HCT116 (cell line): Measurements from ENCODE around the gene TEX48. TPM values are rescaled to one million over a fixed set of nuclear protein-coding genes. Genes with fewer than 3 reads are reported as not detected.

Source experiments
- ATAC-seq: fragments of 200-7000 bp; cut with Tn5 transposase; 2 replicates; pipeline ENCODE4 v1.9.1; 2020; ENCODE audit warnings: mild to moderate bottlenecking, moderate library complexity
- BruUV-seq: library from RNA; stranded (reverse); fragments of 400-500 nt; replicated peaks from 2 replicates; lab custom pipeline; 2021; lab: Mats Ljungman, UMichigan
- CTCF ChIA-PET: fragments of 300-600 bp; sonication (Branson Sonifier 250); formaldehyde crosslinking; loops from one replicate; lab custom pipeline; 2021; ENCODE audit warnings: antibody characterized with exemption; lab: Charles Lee
- POLR2A ChIA-PET: fragments of 300-600, 350-600 bp; sonication (Branson Sonifier 250); formaldehyde crosslinking; loops from one replicate; lab custom pipeline; 2021; ENCODE audit warnings: antibody characterized with exemption; lab: Charles Lee
- RAD21 ChIA-PET, 2 experiments: fragments of 300-600 bp; sonication (Branson Sonifier 250); formaldehyde crosslinking; loops; one replicate each; lab custom pipeline; 2023; ENCODE audit warnings: low total read pairs in 2 of 2; ENCODE audit not compliant: uncharacterized antibody in 2 of 2, unreplicated experiment in 2 of 2, low non-redundant PET in 1 of 2; lab: Charles Lee
- DNase-seq: peaks from one replicate; pipeline ENCODE4 v3.0.0-alpha.2; 2010; ENCODE audit warnings: low read depth, low spot score
- H2AFZ ChIP-seq: fragments of 200-600 bp; shearing (Covaris generic), sonication (generic); 2 replicates; pipeline ENCODE4 v1.6.1; 2017; ENCODE audit warnings: low read depth, mixed run types, mixed read lengths, antibody characterized with exemption, low read length; ENCODE audit not compliant: poor library complexity, severe bottlenecking
- H3K27ac ChIP-seq: 2 replicates; pipeline ENCODE4 v1.5.1; 2012; ENCODE audit warnings: low read depth, low read length
- H3K27me3 ChIP-seq: fragments of 200-600 bp; sonication (generic); 2 replicates; pipeline ENCODE4 v1.6.1; 2016; ENCODE audit warnings: mixed run types, low read length, mixed read lengths; ENCODE audit not compliant: insufficient read depth
- H3K36me3 ChIP-seq, 2 experiments: fragments of 200-500 bp in 1 of 2; fragments of 200-600 bp in 1 of 2; sonication (Bioruptor generic) in 1 of 2; sonication (generic) in 1 of 2; 2 replicates each; pipeline versions ENCODE4 v1.5.1 to v1.6.1; 2014 to 2016; ENCODE audit warnings: low read length in 2 of 2, inconsistent platforms in 1 of 2, mixed read lengths in 1 of 2, mixed run types in 1 of 2; ENCODE audit not compliant: insufficient read depth in 2 of 2, control insufficient read depth in 1 of 2
- H3K4me1 ChIP-seq, 2 experiments: fragments of 200-600 bp in 1 of 2; sonication (generic) in 1 of 2; 2 replicates each; pipeline versions ENCODE4 v1.5.1 to v1.6.1; 2012 to 2017; ENCODE audit warnings: low read length in 2 of 2, inconsistent platforms in 1 of 2, mild to moderate bottlenecking in 1 of 2, mixed read lengths in 1 of 2, mixed run types in 1 of 2, moderate library complexity in 1 of 2; ENCODE audit not compliant: insufficient read depth in 2 of 2, control insufficient read depth in 1 of 2
- H3K4me2 ChIP-seq: fragments of 200-600 bp; sonication (generic); 2 replicates; pipeline ENCODE4 v1.6.1; 2017; ENCODE audit warnings: mixed run types, low read length, mixed read lengths
- H3K4me3 ChIP-seq, 2 experiments: fragments of 200-600 bp in 1 of 2; sonication (generic) in 1 of 2; replicated peaks in 1 of 2; 2 replicates each; pipeline ENCODE4 v1.5.1; 2011 to 2016; ENCODE audit warnings: low read length in 2 of 2, control low read depth in 1 of 2, low read depth in 1 of 2, mild to moderate bottlenecking in 1 of 2, mixed read lengths in 1 of 2, mixed run types in 1 of 2
- H3K79me2 ChIP-seq: fragments of 200-600 bp; sonication (generic); 2 replicates; pipeline ENCODE4 v1.6.1; 2017; ENCODE audit warnings: mild to moderate bottlenecking, mixed run types, low read length, moderate library complexity, mixed read lengths; ENCODE audit not compliant: insufficient read depth
- H3K9ac ChIP-seq: fragments of 200-600 bp; sonication (generic); 2 replicates; pipeline ENCODE4 v1.6.1; 2016; ENCODE audit warnings: low read length, mixed read lengths
- H3K9me2 ChIP-seq: fragments of 200-600 bp; sonication (generic), shearing (Covaris generic); 2 replicates; pipeline ENCODE4 v1.6.1; 2017; ENCODE audit warnings: mixed run types, mild to moderate bottlenecking, moderate library complexity; ENCODE audit not compliant: insufficient read depth
- H3K9me3 ChIP-seq, 2 experiments: fragments of 200-500 bp in 1 of 2; fragments of 200-600 bp in 1 of 2; sonication (Bioruptor generic) in 1 of 2; sonication (generic) in 1 of 2; 2 replicates each; pipeline ENCODE4 v1.6.1; 2014 to 2017; ENCODE audit warnings: low read length in 2 of 2, mixed read lengths in 2 of 2, inconsistent platforms in 1 of 2, low read depth in 1 of 2, mild to moderate bottlenecking in 1 of 2, mixed run types in 1 of 2, moderate library complexity in 1 of 2; ENCODE audit not compliant: control insufficient read depth in 1 of 2, insufficient read depth in 1 of 2
- H4K20me1 ChIP-seq: fragments of 200-600 bp; sonication (generic), shearing (Covaris generic); 2 replicates; pipeline ENCODE4 v1.6.1; 2017; ENCODE audit warnings: mixed run types, mild to moderate bottlenecking, moderate library complexity; ENCODE audit not compliant: insufficient read depth
- CBX3 ChIP-seq: IDR thresholded peaks from 2 replicates; pipeline ENCODE4 v1.6.1; 2012; ENCODE audit warnings: low read depth
- MAX ChIP-seq: IDR thresholded peaks from 2 replicates; pipeline ENCODE4 v1.6.1; 2012
- POLR2A ChIP-seq: IDR thresholded peaks from 2 replicates; pipeline ENCODE4 v1.7.0; 2011; ENCODE audit warnings: borderline replicate concordance; ENCODE audit not compliant: insufficient read depth, insufficient read length; ENCODE audit errors: extremely low read depth
- RAD21 ChIP-seq: IDR thresholded peaks from 2 replicates; pipeline ENCODE4 v1.6.1; 2012; ENCODE audit warnings: low read depth, mild to moderate bottlenecking
- SP1 ChIP-seq: IDR thresholded peaks from 2 replicates; pipeline ENCODE4 v1.6.1; 2012; ENCODE audit warnings: low read depth
- intact Hi-C: fragments of 100-400 bp; cut with micrococcal nuclease; formaldehyde crosslinking; loops from 2 replicates; pipeline ENCODE4 v1.10.0; 2022
- total RNA-seq: library from RNA; stranded (reverse); gene quantifications from one replicate; pipeline ENCODE4 v1.2.1, GENCODE V29; 2021; ENCODE audit not compliant: unreplicated experiment
- TF ChIP-seq, protein P1 (sequence below): IDR thresholded peaks from 2 replicates; pipeline ENCODE4 v1.6.1; 2012; ENCODE audit warnings: low read depth

TEX48 gene
- total RNA-seq, 1 experiment from 2014 or later, result not detected

- no peaks in the 10 kb centered on the region for H3K27me3 ChIP-seq
- H4K20me1 ChIP-seq, result no peaks in the 10 kb centered on the region
- H3K9ac ChIP-seq, result no peak overlapping the region
- H3K9me3 ChIP-seq, result no peaks in the 10 kb centered on the region
- intact Hi-C loops, result no loop called here
- ChIA-PET CTCF (interaction anchor here (0.6 kb wide), 1 partner anchor 275 kb away, joined by 5 read pairs; no protein-coding TSS in a partner anchor), RAD21 (no interaction called here), POLR2A (no interaction called here)
- H3K4me1 ChIP-seq, result peaks cover 10 to 26% of the 10 kb centered on the region in 2 experiments; a peak in 3 of 4 replicates
- no TSS peak for BruUV-seq
- H3K4me3 ChIP-seq, result no peak overlapping the region
- H3K27ac ChIP-seq, result no peak overlapping the region
- H3K79me2 ChIP-seq, result no peaks in the 10 kb centered on the region
- no peak for TF ChIP-seq POLR2A
- no peak for TF ChIP-seq MAX
- no peak for TF ChIP-seq RAD21
- TF ChIP-seq, protein P1, sequence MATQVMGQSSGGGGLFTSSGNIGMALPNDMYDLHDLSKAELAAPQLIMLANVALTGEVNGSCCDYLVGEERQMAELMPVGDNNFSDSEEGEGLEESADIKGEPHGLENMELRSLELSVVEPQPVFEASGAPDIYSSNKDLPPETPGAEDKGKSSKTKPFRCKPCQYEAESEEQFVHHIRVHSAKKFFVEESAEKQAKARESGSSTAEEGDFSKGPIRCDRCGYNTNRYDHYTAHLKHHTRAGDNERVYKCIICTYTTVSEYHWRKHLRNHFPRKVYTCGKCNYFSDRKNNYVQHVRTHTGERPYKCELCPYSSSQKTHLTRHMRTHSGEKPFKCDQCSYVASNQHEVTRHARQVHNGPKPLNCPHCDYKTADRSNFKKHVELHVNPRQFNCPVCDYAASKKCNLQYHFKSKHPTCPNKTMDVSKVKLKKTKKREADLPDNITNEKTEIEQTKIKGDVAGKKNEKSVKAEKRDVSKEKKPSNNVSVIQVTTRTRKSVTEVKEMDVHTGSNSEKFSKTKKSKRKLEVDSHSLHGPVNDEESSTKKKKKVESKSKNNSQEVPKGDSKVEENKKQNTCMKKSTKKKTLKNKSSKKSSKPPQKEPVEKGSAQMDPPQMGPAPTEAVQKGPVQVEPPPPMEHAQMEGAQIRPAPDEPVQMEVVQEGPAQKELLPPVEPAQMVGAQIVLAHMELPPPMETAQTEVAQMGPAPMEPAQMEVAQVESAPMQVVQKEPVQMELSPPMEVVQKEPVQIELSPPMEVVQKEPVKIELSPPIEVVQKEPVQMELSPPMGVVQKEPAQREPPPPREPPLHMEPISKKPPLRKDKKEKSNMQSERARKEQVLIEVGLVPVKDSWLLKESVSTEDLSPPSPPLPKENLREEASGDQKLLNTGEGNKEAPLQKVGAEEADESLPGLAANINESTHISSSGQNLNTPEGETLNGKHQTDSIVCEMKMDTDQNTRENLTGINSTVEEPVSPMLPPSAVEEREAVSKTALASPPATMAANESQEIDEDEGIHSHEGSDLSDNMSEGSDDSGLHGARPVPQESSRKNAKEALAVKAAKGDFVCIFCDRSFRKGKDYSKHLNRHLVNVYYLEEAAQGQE, result no peak
- no peak for TF ChIP-seq CBX3
- no peak for TF ChIP-seq SP1
- H3K9me2 ChIP-seq, result no peaks in the 10 kb centered on the region
- ATAC-seq (no peak), DNase-seq (no peak)
- no peak overlapping the region for H2AFZ ChIP-seq
- H3K36me3 ChIP-seq, result no peaks in the 10 kb centered on the region
- no peak overlapping the region for H3K4me2 ChIP-seq
These were observed 7.8 kb downstream of the TEX48 start for GRCh38 chr9:114674076-114674797.
